A549 (cell line): ENCODE data around the gene SEC22A.

Experiments used
- EHMT2 ChIP-seq: fragments of 200-600 bp; sonication (generic); IDR thresholded peaks from 2 replicates; pipeline ENCODE4 v1.6.1; 2016; ENCODE audit warnings: antibody characterized with exemption, low read depth, mild to moderate bottlenecking, moderate library complexity
- EP300 ChIP-seq, 2 experiments: fragments of >200 bp; sonication (Bioruptor Twin); formaldehyde crosslinking; IDR thresholded peaks; 2 replicates in 1 of 2; 3 replicates in 1 of 2; pipeline ENCODE4 v1.6.1; 2016 to 2017
- HDAC2 ChIP-seq: fragments of 200-600 bp; sonication (generic); IDR thresholded peaks from 2 replicates; pipeline ENCODE4 v1.6.1; 2016
- POLR2A ChIP-seq: IDR thresholded peaks from 2 replicates; pipeline ENCODE4 v1.6.1; 2012; ENCODE audit warnings: mild to moderate bottlenecking, low read length
- RFX5 ChIP-seq: fragments of 450-650 bp; IDR thresholded peaks from 2 replicates; pipeline ENCODE4 v1.7.1; 2014; ENCODE audit warnings: antibody characterized with exemption, mild to moderate bottlenecking, moderate library complexity
- ZNF302 ChIP-seq: fragments of 250-450 bp; sonication (Bioruptor Pico); IDR thresholded peaks from 2 replicates; pipeline ENCODE4 v1.9.0; 2021; ENCODE audit warnings: inconsistent platforms, mild to moderate bottlenecking, moderate library complexity
- TF ChIP-seq, protein P1 (sequence below): fragments of >200 bp; sonication (Bioruptor Twin); formaldehyde crosslinking; IDR thresholded peaks from 3 replicates; pipeline ENCODE4 v1.5.1; 2016

DNA sequence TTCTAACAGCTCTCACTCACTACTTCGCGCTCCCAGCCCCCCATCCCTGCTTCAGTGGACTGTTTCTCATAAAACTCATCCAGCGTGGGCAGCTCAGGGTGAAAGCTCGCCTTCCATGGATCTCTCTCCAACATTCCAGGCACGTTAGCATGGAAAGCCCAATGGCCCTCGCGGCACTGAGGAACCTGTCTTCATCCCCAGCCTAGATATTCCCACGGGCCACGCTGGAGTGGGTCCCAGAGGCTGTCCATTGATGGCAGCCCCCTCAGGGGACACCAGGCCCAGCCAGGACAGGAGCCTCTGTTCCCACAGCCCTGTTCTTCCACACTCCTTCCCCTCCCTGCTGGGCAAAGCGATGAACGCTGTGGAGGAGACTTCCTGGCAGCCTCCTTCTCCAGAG lies 121.1 kb downstream of the SEC22A start:
- TF ChIP-seq HDAC2, result no peak
- TF ChIP-seq, protein P1, sequence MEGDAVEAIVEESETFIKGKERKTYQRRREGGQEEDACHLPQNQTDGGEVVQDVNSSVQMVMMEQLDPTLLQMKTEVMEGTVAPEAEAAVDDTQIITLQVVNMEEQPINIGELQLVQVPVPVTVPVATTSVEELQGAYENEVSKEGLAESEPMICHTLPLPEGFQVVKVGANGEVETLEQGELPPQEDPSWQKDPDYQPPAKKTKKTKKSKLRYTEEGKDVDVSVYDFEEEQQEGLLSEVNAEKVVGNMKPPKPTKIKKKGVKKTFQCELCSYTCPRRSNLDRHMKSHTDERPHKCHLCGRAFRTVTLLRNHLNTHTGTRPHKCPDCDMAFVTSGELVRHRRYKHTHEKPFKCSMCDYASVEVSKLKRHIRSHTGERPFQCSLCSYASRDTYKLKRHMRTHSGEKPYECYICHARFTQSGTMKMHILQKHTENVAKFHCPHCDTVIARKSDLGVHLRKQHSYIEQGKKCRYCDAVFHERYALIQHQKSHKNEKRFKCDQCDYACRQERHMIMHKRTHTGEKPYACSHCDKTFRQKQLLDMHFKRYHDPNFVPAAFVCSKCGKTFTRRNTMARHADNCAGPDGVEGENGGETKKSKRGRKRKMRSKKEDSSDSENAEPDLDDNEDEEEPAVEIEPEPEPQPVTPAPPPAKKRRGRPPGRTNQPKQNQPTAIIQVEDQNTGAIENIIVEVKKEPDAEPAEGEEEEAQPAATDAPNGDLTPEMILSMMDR, result no peak
- no peak for TF ChIP-seq EP300 (IDR thresholded peaks at IDR 0.05)
- no peak for TF ChIP-seq EHMT2
- TF ChIP-seq POLR2A, result no peak
- TF ChIP-seq ZNF302, result no peak
- TF ChIP-seq RFX5, result no peak
